Measurements from ENCODE around the gene GPA33.
A peak's percentile ranks its signal among the peaks of the same experiment; 100 is the strongest.

Gene GPA33

DNA sequence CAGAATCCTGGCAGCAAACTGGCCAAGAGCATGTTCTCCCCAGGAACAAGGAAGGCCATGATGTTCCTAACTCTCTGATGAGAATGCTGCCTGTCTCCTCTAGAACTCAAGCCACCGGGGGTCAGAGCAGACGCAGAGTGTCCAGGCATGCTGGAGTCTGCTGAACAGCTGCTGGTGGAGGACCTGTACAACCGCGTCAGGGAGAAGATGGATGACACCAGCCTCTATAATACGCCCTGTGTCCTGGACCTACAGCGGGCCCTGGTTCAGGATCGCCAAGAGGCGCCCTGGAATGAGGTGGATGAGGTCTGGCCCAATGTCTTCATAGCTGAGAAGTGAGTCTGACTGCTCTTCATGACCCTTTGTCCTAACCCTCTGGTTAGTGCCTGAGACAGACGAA lies 27.0 kb upstream of the GPA33 start:
- DNase-seq (ENCODE audit: low spot score) = no peak

DNA sequence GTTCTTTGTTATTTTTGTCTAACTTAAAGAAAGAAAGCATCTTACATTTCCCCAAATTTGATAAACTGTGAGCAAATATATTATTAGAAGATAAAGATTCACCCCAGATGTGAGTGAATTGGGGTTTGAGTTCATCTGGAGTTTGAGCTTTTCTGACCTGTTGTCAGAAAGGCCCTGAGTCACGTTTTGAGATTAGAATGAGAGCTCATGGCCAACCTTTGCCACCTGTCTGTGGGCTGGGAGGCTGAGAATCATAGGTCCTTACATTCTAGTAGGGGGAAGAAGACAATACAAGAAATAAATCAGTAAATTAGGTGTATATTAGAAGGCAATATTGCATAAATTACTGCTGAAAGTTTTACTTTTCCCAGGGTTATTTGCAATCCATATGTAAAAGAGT lies 26.0 kb upstream of the GPA33 start:
- DNase-seq (ENCODE audit: low spot score) = no peak

DNA sequence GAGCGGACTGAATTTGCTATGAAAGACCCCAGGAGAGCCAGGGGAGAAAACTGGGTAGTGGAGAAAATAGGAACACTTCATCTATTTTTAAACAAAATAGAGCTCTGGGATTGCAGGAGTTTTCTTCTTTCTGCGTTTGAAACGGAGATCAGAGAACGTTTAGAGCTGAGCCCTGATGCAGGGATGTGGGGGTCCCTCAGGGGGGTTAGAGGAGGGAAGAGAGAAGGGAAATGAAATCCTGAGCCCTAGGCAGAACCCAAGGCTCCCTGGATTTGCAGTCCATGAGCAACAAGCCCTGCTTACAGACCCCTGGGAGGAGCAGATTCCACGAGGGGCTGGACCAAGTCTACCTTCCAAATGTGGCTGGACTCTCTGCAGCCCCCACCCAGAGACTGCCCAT lies 25.5 kb upstream of the GPA33 start:
- no peak for DNase-seq (ENCODE audit: low spot score)

DNA sequence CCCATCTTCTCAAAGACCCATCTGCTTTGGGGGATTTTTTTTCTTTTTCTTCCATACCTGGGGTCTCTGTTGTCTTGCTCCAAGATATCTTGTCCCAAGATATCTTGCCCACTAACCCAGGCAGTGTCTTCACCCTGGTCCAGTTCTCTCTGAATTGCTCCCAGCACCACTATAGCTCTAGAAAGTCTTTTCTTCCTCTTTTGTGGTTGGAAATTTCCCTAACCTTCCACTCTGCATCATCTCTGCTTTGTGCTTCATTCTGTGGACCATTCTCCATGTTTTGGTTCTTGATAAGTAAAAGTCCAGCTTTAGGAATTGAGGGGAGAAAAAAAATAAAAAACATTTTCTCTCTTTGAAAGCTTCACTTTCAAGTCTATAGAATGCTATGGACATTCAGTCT lies 24.5 kb upstream of the GPA33 start:
- DNase-seq (ENCODE audit: low spot score) = no peak

DNA sequence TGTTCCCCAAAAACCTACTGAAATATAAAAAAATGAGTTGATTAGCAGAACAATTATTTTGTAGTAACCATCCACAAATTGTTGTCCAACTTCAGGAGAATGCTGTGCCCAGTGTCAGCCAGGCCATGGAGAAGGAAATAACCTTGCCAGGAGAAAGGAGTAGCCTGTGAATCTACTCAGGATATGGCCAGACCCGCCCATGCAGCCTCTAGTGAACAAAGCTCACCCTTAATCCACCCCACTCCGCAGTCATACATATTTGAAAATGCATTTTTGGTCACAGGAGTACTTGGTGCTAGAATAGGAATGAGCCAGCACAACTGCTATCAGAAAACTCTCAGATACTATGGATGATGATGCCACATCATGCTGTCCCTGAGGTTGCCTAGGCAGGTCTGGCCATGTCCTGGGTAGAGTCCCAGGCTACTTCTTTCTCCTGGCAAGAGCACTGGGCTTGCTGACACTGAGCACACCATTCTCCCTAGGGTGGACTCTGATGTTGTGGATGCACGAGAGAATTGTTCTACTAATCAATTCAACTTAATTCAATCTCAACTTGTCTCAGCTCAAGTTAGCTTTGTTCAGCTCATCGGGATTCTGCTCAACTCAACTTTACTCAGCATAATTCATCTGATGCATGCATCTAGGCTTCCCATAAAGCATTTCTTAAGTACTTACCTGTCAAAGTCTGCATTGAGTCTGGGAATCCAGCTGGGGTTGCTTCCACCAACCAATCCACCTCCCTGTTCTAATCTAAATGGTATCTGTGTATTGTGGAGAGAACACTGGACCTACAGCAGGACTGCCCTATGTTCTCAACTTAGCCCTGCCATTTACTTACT lies 21.9 kb upstream of the GPA33 start:
- no peak for DNase-seq (ENCODE audit: low spot score)

DNA sequence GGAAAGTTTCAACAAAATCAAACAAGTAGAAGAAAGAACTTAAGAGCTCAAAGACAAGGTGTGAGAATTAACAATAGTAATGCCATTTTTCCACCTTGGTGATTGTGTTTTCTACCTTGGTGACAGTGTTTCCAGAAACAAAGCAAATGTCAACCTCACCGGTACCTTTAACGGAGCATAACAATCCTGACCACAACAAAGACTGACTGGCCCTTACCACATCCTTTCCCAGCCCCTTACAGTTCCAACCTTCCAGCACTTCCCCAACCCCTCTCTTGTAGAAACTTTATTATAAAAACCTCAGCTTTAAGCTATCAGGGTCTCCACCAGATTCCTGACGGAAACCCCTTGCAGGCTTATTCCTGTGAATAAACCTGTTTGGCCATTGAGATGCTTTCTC lies 20.4 kb upstream of the GPA33 start:
- DNase-seq (ENCODE audit: low spot score) = peak; percentile 76

DNA sequence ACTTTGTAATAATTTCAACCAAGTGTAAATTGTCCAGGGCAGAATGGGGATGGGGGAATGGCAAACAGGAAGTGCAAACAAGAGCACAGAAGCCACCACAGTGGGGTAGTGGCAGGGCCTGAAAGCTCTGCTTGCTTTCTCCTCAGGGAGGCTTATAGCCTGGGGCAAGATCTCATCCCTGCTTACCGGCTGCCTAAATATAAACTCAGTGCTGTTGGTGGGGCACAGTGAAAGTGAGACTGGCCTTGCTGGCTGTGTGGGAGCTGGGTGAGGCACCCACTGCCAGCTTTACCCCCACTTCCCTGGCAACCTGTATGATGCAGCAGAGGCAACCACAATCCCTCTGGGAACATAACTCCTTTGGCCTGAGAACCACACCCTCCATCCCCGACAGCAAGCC lies 18.9 kb upstream of the GPA33 start:
- peak; percentile 87 for DNase-seq (ENCODE audit: low spot score)

DNA sequence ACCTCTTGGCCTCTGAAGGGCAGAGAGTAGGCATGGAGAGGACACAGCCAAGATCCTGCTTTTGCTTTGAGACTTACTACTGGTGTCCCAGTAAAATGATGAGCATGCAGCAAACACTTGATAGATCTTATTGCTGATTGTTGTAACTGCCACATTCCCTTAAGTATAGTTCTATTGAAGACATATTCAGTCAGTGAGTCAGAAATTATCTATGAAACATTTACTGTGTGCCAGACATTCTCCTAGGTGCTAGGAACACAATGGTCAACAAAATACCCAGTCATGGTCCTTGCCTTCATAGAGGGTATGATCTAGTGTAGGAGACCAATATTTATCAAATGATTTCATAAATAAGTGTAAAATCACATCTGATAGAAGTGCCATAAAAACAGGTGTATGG lies 17.3 kb upstream of the GPA33 start:
- DNase-seq (ENCODE audit: low spot score) = no peak

DNA sequence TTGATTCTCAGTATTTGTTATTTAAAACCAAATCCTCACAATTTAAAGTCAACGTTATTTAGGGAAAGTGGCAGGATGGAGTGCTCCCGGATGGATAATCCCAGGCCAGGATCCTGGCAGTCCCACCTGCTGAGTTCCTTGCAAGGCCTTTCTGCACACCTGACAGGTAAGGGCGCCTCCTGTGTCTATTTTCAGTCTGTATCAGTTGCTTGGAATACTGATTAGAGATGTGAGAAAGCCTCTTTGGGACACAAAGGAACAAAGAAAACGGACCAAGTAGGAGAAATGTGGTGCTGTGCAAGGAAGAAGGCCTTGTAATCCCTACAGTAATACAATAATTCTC lies 15.9 kb upstream of the GPA33 start:
- no peak for DNase-seq (ENCODE audit: low spot score)

DNA sequence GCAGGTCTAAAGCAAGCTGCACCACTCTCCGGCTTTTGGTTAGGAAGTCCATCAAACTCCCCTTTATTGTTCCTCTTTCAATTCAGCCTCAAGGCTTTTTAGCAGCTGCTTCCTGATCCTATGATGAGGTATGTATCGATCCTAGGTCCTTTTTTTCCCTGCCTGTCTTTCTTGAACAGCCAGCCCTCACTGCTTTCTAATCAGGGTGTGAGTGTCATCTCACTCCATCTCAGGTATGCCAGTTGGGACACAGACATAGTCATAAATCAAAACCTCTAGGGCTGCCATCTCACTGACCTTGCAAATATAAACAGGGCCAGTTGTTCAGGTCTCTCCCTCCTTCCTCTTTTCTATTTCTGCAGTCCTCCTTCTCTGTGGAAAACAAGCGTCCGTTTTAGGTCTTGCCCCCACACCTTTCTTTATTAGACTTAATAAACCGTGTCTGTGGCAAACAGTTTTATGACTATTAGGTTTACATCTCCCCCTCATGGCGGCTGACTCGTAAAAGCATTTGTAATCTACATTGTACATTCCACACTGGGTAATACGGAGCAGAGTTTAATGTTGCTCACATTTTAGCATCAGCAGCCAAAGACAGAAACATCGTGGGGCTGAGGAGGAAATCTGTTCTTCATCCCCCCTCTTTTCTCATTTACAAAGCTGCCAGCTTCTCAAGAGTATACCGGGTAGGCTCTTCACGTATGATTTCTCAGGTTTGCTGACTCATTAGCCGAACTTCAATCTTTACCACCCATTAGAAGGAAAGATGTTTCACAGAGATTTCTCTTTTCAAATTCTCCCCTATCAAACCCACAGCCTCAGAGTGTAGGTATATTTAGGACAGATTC lies 15.3 kb upstream of the GPA33 start:
- peak; percentile 28 for DNase-seq (ENCODE audit: low spot score)

DNA sequence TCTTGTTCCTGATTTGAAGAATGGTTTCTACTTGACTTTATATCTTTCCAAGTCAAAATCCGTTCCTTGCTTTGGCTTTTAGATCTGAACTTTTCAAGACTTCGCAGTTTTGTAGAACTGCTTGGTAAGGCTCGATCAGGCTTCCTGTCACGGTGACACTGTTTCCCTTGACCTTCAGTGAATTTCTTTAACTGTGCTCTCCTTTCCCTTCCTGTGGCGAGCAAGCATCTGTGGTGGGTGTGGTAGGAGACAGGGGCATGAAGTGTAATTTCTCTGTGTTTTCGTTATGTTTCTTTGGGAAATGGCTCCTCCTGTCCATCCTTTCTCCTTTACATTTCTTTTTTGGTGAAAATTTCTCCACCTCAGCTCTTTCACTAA lies 14.1 kb upstream of the GPA33 start:
- no peak for DNase-seq (ENCODE audit: low spot score)

DNA sequence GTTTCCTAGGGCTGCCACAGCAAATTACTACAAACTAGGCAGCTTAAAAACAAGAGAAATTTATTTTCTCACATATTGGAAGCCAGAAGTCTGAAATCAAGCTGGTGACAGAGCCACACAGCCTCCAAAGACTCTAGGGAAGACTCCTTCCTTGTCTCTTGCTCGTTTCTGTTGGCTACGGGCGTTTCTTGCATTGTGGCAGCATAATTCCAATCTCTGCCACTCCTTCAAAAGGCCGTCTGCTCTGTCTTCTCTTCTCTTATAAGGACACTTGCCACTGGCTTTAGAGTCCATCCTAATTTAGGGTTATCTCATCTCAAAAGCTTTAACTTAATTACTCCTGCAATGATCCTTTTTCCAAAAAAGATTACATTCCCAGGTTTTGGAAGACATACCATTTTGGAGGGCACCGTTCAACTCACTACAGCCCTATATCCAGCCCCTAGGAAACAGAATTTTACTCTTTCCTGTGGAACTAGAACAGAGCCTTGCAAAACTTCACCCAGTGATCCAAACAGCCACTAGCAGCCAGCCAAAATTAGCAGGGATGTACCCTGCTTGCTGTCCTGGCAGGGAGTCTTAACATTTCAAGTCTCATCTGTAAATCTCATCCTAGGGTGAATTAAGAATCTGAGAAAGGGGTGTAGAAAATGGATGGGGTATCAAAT lies 12.9 kb upstream of the GPA33 start:
- no peak for DNase-seq (ENCODE audit: low spot score)

DNA sequence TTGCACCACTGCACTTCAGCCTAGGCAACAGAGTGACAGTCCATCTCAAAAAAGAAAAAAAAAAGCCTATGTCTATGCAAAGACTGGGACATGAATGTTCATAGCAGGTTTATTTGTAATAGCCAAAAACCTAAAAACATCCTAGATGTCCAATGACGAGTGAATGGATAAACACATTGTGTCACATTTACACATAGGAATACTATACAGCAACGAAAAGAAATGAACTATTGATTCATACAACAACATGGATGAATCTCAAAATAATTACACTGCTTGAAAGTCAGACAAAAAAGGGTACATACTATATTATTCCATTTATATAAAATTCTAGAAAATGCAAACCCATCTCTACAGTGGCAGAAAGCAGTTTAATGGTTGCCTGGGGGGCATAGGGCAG lies 11.6 kb upstream of the GPA33 start:
- DNase-seq (ENCODE audit: low spot score) = no peak

DNA sequence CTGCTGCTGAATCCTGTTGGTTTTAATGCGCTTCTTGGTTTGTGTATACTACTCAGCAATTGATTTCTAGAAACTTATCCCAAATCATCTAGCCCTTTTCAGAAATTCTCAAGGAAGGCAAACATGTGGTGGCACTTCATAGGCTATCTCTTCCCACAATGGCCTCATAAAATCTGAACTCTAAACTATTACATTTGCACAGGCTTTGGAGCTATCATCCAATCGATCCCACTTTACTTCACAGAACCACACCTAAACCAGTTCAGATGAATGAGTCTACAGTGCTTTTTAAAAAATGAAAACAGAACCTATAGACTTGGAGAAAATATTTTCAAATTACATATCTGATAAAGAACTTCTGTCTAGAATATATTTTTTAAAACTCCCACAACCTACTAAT lies 10.6 kb upstream of the GPA33 start:
- no peak for DNase-seq (ENCODE audit: low spot score)

DNA sequence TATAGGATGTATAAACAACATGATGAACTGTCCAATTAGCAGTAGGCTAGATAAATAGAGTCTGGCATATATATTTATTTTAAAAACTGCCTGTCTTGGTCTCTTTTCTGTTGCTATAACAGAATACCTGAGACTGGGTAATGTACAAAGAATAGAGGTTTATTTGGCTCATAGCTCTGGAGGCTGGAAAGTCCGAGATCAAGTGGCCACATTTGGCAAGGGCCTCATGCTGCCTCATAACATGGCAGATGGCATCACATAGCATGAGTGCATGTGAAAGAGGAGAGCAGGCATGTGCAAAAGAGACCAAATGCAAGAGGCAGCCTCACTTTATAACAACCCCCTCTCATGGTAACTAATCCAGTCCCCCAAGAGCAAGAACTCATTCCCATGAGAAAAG lies 9.7 kb upstream of the GPA33 start:
- DNase-seq (ENCODE audit: low spot score) = no peak

DNA sequence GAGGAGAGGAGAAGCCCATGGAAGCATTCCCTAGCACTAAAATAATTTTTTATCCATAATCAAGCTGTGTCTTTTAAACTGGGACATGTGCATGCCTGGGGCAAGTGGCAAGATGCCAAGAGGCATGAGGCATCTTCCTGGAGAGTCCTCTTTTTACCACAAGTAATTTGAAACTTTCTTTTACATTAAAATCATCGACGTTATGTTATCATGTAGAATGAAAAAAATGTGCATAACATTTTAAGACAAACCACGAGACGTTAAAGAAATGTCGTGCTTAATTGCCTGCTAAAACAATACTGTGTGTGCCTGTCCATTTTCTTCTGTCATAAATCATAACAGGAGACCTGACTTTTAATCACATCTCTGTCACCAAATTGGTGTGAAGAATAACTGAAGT lies 5.2 kb upstream of the GPA33 start:
- no peak for DNase-seq (ENCODE audit: low spot score)

DNA sequence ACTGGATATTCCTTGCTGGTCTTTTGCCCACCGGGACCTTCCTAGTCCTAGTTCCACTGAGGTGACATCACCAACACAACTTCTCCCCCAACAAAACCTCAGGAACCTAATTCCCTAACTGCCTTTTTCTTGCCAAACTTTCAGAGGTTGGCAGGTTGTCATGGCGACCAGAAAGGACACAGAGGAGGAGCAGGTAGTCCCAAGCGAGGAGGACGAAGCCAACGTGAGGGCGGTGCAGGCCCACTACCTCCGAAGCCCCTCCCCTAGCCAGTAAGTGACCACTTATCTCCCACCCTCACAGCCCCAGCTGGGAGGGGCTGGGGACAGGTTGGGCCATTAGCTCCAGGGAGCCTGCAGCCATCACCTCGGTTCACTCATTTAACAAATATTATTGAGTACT lies 4.5 kb upstream of the GPA33 start:
- DNase-seq (ENCODE audit: low spot score) = no peak

DNA sequence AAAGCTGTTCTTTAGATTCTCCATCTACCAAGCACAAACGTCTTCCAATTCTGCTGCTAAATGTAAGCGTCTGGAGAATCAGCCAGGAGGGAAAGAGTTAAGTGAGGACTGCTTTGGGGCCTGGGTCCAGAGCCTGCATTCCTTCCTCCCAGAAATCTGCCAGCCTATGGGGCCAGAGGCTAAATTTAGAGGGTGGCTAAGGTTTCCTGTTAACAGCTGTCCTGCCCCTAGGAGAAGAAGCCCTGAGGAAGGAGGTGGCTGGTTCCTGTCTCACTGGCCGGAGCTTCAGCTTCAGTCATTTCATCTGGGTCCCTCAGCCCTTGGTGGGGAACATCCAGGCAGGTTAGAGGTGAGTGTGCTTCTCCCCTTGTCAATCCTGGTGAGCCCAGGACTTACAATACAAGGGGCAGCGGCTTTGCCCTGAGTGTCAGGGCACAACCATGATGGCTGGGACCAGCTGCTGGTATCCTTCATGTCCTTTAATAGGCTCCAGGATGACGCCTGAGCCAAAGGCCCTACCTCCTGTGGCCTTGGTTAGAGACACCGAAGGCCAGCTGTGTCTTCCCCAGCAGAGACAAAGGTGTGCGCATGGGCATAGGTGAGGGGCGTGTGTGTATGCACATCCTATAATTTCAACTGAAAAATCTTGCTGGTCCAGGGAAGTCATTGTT lies 3.8 kb upstream of the GPA33 start, which contains the start of gene STYXL2:
Gene STYXL2, plus strand, starts transcription at position 230 of the 671 bp plus-strand sequence. CDS start 775 bp downstream, outside the sequence.
- no peak for DNase-seq (ENCODE audit: low spot score)

DNA sequence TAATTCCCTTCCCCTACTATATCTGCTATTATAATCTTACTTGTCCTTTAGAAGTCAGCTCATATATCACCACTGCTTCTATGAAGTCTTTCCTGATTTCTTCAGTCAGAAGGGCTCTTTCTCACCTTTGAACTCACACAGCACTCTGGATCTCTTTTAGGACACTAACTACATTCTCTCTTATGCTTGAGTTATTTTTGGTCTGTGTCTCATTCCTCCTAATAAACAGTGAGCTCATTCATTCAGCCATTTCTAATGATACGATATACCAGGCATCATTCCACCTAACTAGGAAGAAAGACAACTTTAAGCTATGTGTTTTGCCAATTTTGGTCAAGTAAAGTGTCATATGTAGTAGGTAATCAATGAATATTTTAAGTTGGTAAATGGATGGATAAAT lies 2.5 kb upstream of the GPA33 start:
- no peak for DNase-seq (ENCODE audit: low spot score)

DNA sequence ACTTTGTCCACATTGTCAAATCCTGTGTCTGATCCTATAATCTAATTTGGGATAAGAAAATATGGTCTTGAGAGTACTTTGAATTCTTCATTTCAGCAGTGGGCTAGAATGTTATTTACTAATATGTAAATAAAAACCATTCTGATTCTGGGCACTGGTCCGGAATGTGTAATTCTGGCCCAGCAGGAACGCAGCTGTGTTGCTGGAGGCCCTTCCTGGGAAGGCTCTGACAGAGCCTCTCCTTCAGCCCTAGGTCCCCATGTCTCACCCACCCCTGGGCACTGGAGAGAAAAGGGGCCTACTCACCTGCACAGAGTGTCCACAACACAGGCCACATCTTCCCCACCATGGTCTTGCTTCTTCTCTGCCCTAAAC lies 251 bp downstream of the GPA33 start:
- no peak for DNase-seq (ENCODE audit: low spot score)

DNA sequence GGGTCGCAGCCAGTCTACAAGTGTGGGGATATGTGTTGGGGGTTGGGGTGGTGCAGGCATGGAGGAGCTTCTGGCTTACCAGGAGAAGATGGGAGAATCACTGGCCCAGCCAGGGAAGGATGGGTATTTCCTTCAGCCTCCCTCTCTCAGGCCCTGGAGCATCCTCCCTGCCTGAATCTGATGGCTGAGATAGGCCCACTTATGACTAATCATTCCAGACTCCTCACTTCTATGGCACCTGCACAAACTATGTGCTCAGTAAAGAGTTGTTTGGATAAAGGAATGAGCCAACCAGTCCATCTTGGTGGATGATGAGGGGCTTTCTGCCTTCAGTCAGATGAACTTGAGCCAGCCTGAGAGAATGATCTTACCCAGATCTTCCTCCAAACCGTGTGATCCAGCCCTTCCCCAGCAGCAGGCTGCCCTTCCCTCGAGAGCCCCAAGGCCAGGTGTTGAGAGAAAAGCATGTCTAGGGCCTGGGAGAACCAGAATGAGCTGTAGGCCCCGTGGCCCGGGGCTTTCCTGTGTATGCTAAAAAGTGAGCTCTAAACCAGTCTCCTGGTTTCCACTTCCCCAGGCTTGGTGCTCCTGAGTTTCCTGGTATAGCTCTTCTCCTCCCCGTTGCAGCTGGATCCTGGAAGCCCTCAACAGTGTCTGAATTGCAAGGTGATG lies 1.3 kb downstream of the GPA33 start:
- DNase-seq (ENCODE audit: low spot score) = no peak

DNA sequence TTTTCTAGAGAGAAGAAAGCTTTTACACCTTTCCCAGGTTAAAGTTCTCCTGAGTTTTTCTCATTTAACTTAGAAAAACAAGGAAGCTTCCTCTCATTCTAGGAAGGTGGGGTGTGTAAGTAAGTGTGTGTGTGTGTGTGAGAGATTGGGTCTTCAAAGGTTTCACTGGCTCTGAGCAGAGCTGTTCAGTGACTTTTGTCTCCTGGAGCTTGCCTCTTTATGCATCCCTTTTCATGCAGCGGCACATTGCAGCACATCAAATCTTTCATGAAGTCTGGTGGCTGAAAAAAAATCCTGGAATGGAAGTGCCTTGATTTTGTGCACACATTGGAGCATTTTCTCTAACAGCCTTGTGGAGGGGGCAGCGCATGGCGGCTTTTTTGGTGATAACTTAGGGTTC lies 3.4 kb downstream of the GPA33 start:
- DNase-seq (ENCODE audit: low spot score) = no peak
